Fibroblast of skin of left quadriceps (primary cell): ENCODE results near the gene CFB.

Experiments used
- DNase-seq, 2 experiments: peaks; one replicate each; pipeline ENCODE4 v3.0.0-alpha.2; 2013; ENCODE audit warnings: low read depth in 2 of 2

CFB gene

GRCh38 chr6:31948306-31948705 is 2.4 kb downstream of the CFB start:
- DNase-seq = no peak

GRCh38 chr6:31948753-31949413 is 3.0 kb downstream of the CFB start:
- DNase-seq = no peak

GRCh38 chr6:31949926-31950548 is 4.1 kb downstream of the CFB start:
- no peak for DNase-seq

- DNase-seq = no peak
Measured at GRCh38 chr6:31952140-31952805, 6.4 kb downstream of the CFB start.

- DNase-seq = no peak
Measured at GRCh38 chr6:31952890-31953289, 7.0 kb downstream of the CFB start.

- DNase-seq = no peak
Measured at GRCh38 chr6:31954511-31954910, 8.6 kb downstream of the CFB start.

GRCh38 chr6:31956796-31957195 is 10.9 kb downstream of the CFB start:
- DNase-seq = no peak

- no peak for DNase-seq
Measured at GRCh38 chr6:31958412-31958740, 12.5 kb downstream of the CFB start.

- peak; percentile 94 to 95 for DNase-seq
Measured at GRCh38 chr6:31958741-31959739, 13.1 kb downstream of the CFB start, which contains the start of the genes NELFE and SKIC2. TSS of gene NELFE (minus strand) at chr6:31958971. CDS start at chr6:31958446, 525 bp downstream. TSS of gene SKIC2 (plus strand) at chr6:31959175. CDS start at chr6:31959193, 18 bp downstream.

- no peak for DNase-seq
Measured at GRCh38 chr6:31961616-31962015, 15.7 kb downstream of the CFB start.

GRCh38 chr6:31963921-31964320 is 18.0 kb downstream of the CFB start:
- DNase-seq = no peak

- no peak for DNase-seq
Measured at GRCh38 chr6:31965700-31966099, 19.8 kb downstream of the CFB start.

- no peak for DNase-seq
Measured at GRCh38 chr6:31966506-31966905, 20.6 kb downstream of the CFB start.

- no peak for DNase-seq
Measured at GRCh38 chr6:31966997-31967925, 21.4 kb downstream of the CFB start.

GRCh38 chr6:31967926-31968320 is 22.0 kb downstream of the CFB start:
- no peak for DNase-seq

GRCh38 chr6:31968326-31968725 is 22.4 kb downstream of the CFB start:
- no peak for DNase-seq

GRCh38 chr6:31968791-31969711 is 23.2 kb downstream of the CFB start:
- DNase-seq = no peak

- no peak for DNase-seq
Measured at GRCh38 chr6:31969712-31970603, 24.1 kb downstream of the CFB start.
